ENCODE measurements around the gene DCUN1D3.
A peak's percentile ranks its signal among the peaks of the same experiment; 100 is the strongest.
"Not testable (repeated sequence)": the region's sequence is repeated elsewhere in the genome, so short reads cannot be mapped to it uniquely, and the experiment has no call there.

DCUN1D3 gene

GRCh38 chr16:20886320-20886719 lies 13.8 kb downstream of the DCUN1D3 start:
- no peak for DNase-seq

GRCh38 chr16:20884240-20884556 lies 16.0 kb downstream of the DCUN1D3 start:
- DNase-seq = no peak

GRCh38 chr16:20883554-20884239 lies 16.5 kb downstream of the DCUN1D3 start:
- no peak for DNase-seq

GRCh38 chr16:20881503-20881878 lies 18.7 kb downstream of the DCUN1D3 start:
- DNase-seq = no peak

GRCh38 chr16:20880867-20881502 lies 19.2 kb downstream of the DCUN1D3 start:
- no peak for DNase-seq

GRCh38 chr16:20879175-20880040 lies 20.8 kb downstream of the DCUN1D3 start:
- DNase-seq = no peak

GRCh38 chr16:20878682-20879147 lies 21.4 kb downstream of the DCUN1D3 start:
- no peak for DNase-seq

- DNase-seq = no peak
Measured at GRCh38 chr16:20875355-20875650, 24.9 kb downstream of the DCUN1D3 start.

GRCh38 chr16:20874088-20874581 lies 26.0 kb downstream of the DCUN1D3 start:
- DNase-seq = no peak

- no peak for DNase-seq
Measured at GRCh38 chr16:20873331-20873730, 26.8 kb downstream of the DCUN1D3 start.

GRCh38 chr16:20871941-20872815 lies 28.0 kb downstream of the DCUN1D3 start:
- DNase-seq = no peak

- no peak for DNase-seq
Measured at GRCh38 chr16:20871258-20871657, 28.9 kb downstream of the DCUN1D3 start.

- DNase-seq = peak; percentile 16 to 18
Measured at GRCh38 chr16:20870122-20870820, 29.9 kb downstream of the DCUN1D3 start.

- no peak for DNase-seq
Measured at GRCh38 chr16:20868890-20869289, 31.3 kb downstream of the DCUN1D3 start.

GRCh38 chr16:20867585-20867984 lies 32.6 kb downstream of the DCUN1D3 start:
- no peak for DNase-seq

GRCh38 chr16:20866801-20867200 lies 33.4 kb downstream of the DCUN1D3 start:
- DNase-seq = no peak

GRCh38 chr16:20866145-20866772 lies 33.9 kb downstream of the DCUN1D3 start:
- no peak for DNase-seq

GRCh38 chr16:20865420-20866131 lies 34.6 kb downstream of the DCUN1D3 start:
- DNase-seq = no peak

- not testable (repeated sequence) for DNase-seq
Measured at GRCh38 chr16:20864376-20864775, 35.8 kb downstream of the DCUN1D3 start.

GRCh38 chr16:20862162-20862960 lies 37.8 kb downstream of the DCUN1D3 start:
- no peak for DNase-seq
